HCT116 (cell line): ENCODE measurements around the gene CAVIN2. TPM values are rescaled to one million over a fixed set of nuclear protein-coding genes. Genes with fewer than 3 reads are reported as not detected.

Experiments used
- ATAC-seq: fragments of 200-7000 bp; cut with Tn5 transposase; 2 replicates; pipeline ENCODE4 v1.9.1; 2020; ENCODE audit warnings: mild to moderate bottlenecking, moderate library complexity
- BruUV-seq: library from RNA; stranded (reverse); fragments of 400-500 nt; replicated peaks from 2 replicates; lab custom pipeline; 2021; lab: Mats Ljungman, UMichigan
- CTCF ChIA-PET: fragments of 300-600 bp; sonication (Branson Sonifier 250); formaldehyde crosslinking; loops from one replicate; lab custom pipeline; 2021; ENCODE audit warnings: antibody characterized with exemption; lab: Charles Lee
- POLR2A ChIA-PET: fragments of 300-600, 350-600 bp; sonication (Branson Sonifier 250); formaldehyde crosslinking; loops from one replicate; lab custom pipeline; 2021; ENCODE audit warnings: antibody characterized with exemption; lab: Charles Lee
- RAD21 ChIA-PET, 2 experiments: fragments of 300-600 bp; sonication (Branson Sonifier 250); formaldehyde crosslinking; loops; one replicate each; lab custom pipeline; 2023; ENCODE audit warnings: low total read pairs in 2 of 2; ENCODE audit not compliant: uncharacterized antibody in 2 of 2, unreplicated experiment in 2 of 2, low non-redundant PET in 1 of 2; lab: Charles Lee
- DNase-seq: peaks from one replicate; pipeline ENCODE4 v3.0.0-alpha.2; 2010; ENCODE audit warnings: low read depth, low spot score
- H2AFZ ChIP-seq: fragments of 200-600 bp; shearing (Covaris generic), sonication (generic); 2 replicates; pipeline ENCODE4 v1.6.1; 2017; ENCODE audit warnings: low read depth, mixed run types, mixed read lengths, antibody characterized with exemption, low read length; ENCODE audit not compliant: poor library complexity, severe bottlenecking
- H3K27ac ChIP-seq: 2 replicates; pipeline ENCODE4 v1.5.1; 2012; ENCODE audit warnings: low read depth, low read length
- H3K27me3 ChIP-seq: fragments of 200-600 bp; sonication (generic); 2 replicates; pipeline ENCODE4 v1.6.1; 2016; ENCODE audit warnings: mixed run types, low read length, mixed read lengths; ENCODE audit not compliant: insufficient read depth
- H3K36me3 ChIP-seq, 2 experiments: fragments of 200-500 bp in 1 of 2; fragments of 200-600 bp in 1 of 2; sonication (Bioruptor generic) in 1 of 2; sonication (generic) in 1 of 2; 2 replicates each; pipeline versions ENCODE4 v1.5.1 to v1.6.1; 2014 to 2016; ENCODE audit warnings: low read length in 2 of 2, inconsistent platforms in 1 of 2, mixed read lengths in 1 of 2, mixed run types in 1 of 2; ENCODE audit not compliant: insufficient read depth in 2 of 2, control insufficient read depth in 1 of 2
- H3K4me1 ChIP-seq, 2 experiments: fragments of 200-600 bp in 1 of 2; sonication (generic) in 1 of 2; 2 replicates each; pipeline versions ENCODE4 v1.5.1 to v1.6.1; 2012 to 2017; ENCODE audit warnings: low read length in 2 of 2, inconsistent platforms in 1 of 2, mild to moderate bottlenecking in 1 of 2, mixed read lengths in 1 of 2, mixed run types in 1 of 2, moderate library complexity in 1 of 2; ENCODE audit not compliant: insufficient read depth in 2 of 2, control insufficient read depth in 1 of 2
- H3K4me2 ChIP-seq: fragments of 200-600 bp; sonication (generic); 2 replicates; pipeline ENCODE4 v1.6.1; 2017; ENCODE audit warnings: mixed run types, low read length, mixed read lengths
- H3K4me3 ChIP-seq, 2 experiments: fragments of 200-600 bp in 1 of 2; sonication (generic) in 1 of 2; replicated peaks in 1 of 2; 2 replicates each; pipeline ENCODE4 v1.5.1; 2011 to 2016; ENCODE audit warnings: low read length in 2 of 2, control low read depth in 1 of 2, low read depth in 1 of 2, mild to moderate bottlenecking in 1 of 2, mixed read lengths in 1 of 2, mixed run types in 1 of 2
- H3K79me2 ChIP-seq: fragments of 200-600 bp; sonication (generic); 2 replicates; pipeline ENCODE4 v1.6.1; 2017; ENCODE audit warnings: mild to moderate bottlenecking, mixed run types, low read length, moderate library complexity, mixed read lengths; ENCODE audit not compliant: insufficient read depth
- H3K9ac ChIP-seq: fragments of 200-600 bp; sonication (generic); 2 replicates; pipeline ENCODE4 v1.6.1; 2016; ENCODE audit warnings: low read length, mixed read lengths
- H3K9me2 ChIP-seq: fragments of 200-600 bp; sonication (generic), shearing (Covaris generic); 2 replicates; pipeline ENCODE4 v1.6.1; 2017; ENCODE audit warnings: mixed run types, mild to moderate bottlenecking, moderate library complexity; ENCODE audit not compliant: insufficient read depth
- H3K9me3 ChIP-seq, 2 experiments: fragments of 200-500 bp in 1 of 2; fragments of 200-600 bp in 1 of 2; sonication (Bioruptor generic) in 1 of 2; sonication (generic) in 1 of 2; 2 replicates each; pipeline ENCODE4 v1.6.1; 2014 to 2017; ENCODE audit warnings: low read length in 2 of 2, mixed read lengths in 2 of 2, inconsistent platforms in 1 of 2, low read depth in 1 of 2, mild to moderate bottlenecking in 1 of 2, mixed run types in 1 of 2, moderate library complexity in 1 of 2; ENCODE audit not compliant: control insufficient read depth in 1 of 2, insufficient read depth in 1 of 2
- H4K20me1 ChIP-seq: fragments of 200-600 bp; sonication (generic), shearing (Covaris generic); 2 replicates; pipeline ENCODE4 v1.6.1; 2017; ENCODE audit warnings: mixed run types, mild to moderate bottlenecking, moderate library complexity; ENCODE audit not compliant: insufficient read depth
- ATF3 ChIP-seq: IDR thresholded peaks from 2 replicates; pipeline ENCODE4 v1.6.1; 2012
- CBX3 ChIP-seq: IDR thresholded peaks from 2 replicates; pipeline ENCODE4 v1.6.1; 2012; ENCODE audit warnings: low read depth
- CTCF ChIP-seq, 3 experiments: fragments of 200-600 bp in 1 of 3; sonication (generic) in 1 of 3; IDR thresholded peaks in 2 of 3; conservative IDR thresholded peaks in 1 of 3; 2 replicates each; pipeline ENCODE4 v1.5.1; 2012 to 2017; ENCODE audit warnings: low read depth in 2 of 3, low read length in 2 of 3, antibody characterized with exemption in 1 of 3, borderline replicate concordance in 1 of 3, control low read depth in 1 of 3, mild to moderate bottlenecking in 1 of 3, mixed read lengths in 1 of 3, mixed run types in 1 of 3, moderate library complexity in 1 of 3; ENCODE audit not compliant: insufficient read depth in 1 of 3
- EZH2 ChIP-seq: fragments of 200-600 bp; sonication (generic); IDR thresholded peaks from 2 replicates; pipeline ENCODE4 v1.6.1; 2017; ENCODE audit warnings: antibody characterized with exemption, mixed run types
- JUND ChIP-seq: IDR thresholded peaks from 2 replicates; pipeline ENCODE4 v1.6.1; 2012
- POLR2AphosphoS5 ChIP-seq: IDR thresholded peaks from 2 replicates; pipeline ENCODE4 v1.6.1; 2011; ENCODE audit warnings: mild to moderate bottlenecking, low read depth, low read length, moderate library complexity
- RAD21 ChIP-seq: IDR thresholded peaks from 2 replicates; pipeline ENCODE4 v1.6.1; 2012; ENCODE audit warnings: low read depth, mild to moderate bottlenecking
- SP1 ChIP-seq: IDR thresholded peaks from 2 replicates; pipeline ENCODE4 v1.6.1; 2012; ENCODE audit warnings: low read depth
- SRF ChIP-seq: IDR thresholded peaks from 2 replicates; pipeline ENCODE4 v1.6.1; 2012; ENCODE audit warnings: low read depth
- TCF7L2 ChIP-seq: IDR thresholded peaks from 2 replicates; pipeline ENCODE4 v1.7.0; 2011; ENCODE audit warnings: borderline replicate concordance, inconsistent platforms; ENCODE audit not compliant: insufficient read depth, insufficient read length; ENCODE audit errors: extremely low read depth
- YY1 ChIP-seq: IDR thresholded peaks from 2 replicates; pipeline ENCODE4 v1.6.1; 2011; ENCODE audit warnings: low read length, low read depth, moderate library complexity, mild to moderate bottlenecking; ENCODE audit not compliant: insufficient replicate concordance; ENCODE audit errors: extremely low read depth
- intact Hi-C: fragments of 100-400 bp; cut with micrococcal nuclease; formaldehyde crosslinking; loops from 2 replicates; pipeline ENCODE4 v1.10.0; 2022
- total RNA-seq: library from RNA; stranded (reverse); gene quantifications from one replicate; pipeline ENCODE4 v1.2.1, GENCODE V29; 2021; ENCODE audit not compliant: unreplicated experiment

Gene CAVIN2
- total RNA-seq, 1 experiment from 2014 or later: 0.27 TPM

GRCh38 chr2:191869781-191870180, 22.9 kb upstream of the CAVIN2 start:
- Histone ChIP-seq H3K4me2 (no peak overlapping the region), H3K27me3 (no peaks in the 10 kb centered on the region), H3K4me3 (no peak overlapping the region), H3K9me3 (no peaks in the 10 kb centered on the region), H3K9me2 (no peaks in the 10 kb centered on the region), H2AFZ (peak overlapping the region; percentile 92), H3K36me3 (no peaks in the 10 kb centered on the region), H3K9ac (no peak overlapping the region), H3K79me2 (no peaks in the 10 kb centered on the region), H3K27ac (no peak overlapping the region), H4K20me1 (no peaks in the 10 kb centered on the region), H3K4me1 (peaks cover 31 to 39% of the 10 kb centered on the region in 2 experiments)
- TF ChIP-seq JUND (no peak), RAD21 (peak; percentile 36; the same call in 1 of the 2 replicates)
- ATAC-seq (no peak), DNase-seq (no peak)
- CTCF ChIA-PET: interaction anchor here (1.0 to 4.7 kb wide), 15 partner anchors 8 to 430 kb away, joined by 3 to 130 read pairs (median 4); partner anchors contain the start of gene CAVIN2
- intact Hi-C loops: loop anchor here (1.0 kb wide), 1 partner anchor 293 kb away; no protein-coding TSS in a partner anchor
- RAD21 ChIA-PET: interaction anchor here (1.6 to 2.7 kb wide), 3 partner anchors 58 to 293 kb away, joined by 8 to 28 read pairs (median 17); no protein-coding TSS in a partner anchor
- no TSS peak for BruUV-seq
- POLR2A ChIA-PET: interaction anchor here (0.9 to 1.1 kb wide), 2 partner anchors 13 to 293 kb away, joined by 3 to 4 read pairs; no protein-coding TSS in a partner anchor

GRCh38 chr2:191869178-191869577, 22.3 kb upstream of the CAVIN2 start:
- Histone ChIP-seq H3K9me2 (no peaks in the 10 kb centered on the region), H3K4me2 (peak overlapping the region; percentile 31; the same call in 1 of the 2 replicates), H2AFZ (peak overlapping the region; percentile 92), H3K27ac (no peak overlapping the region), H3K79me2 (no peaks in the 10 kb centered on the region), H3K4me1 (peaks cover 36 to 45% of the 10 kb centered on the region in 2 experiments), H4K20me1 (no peaks in the 10 kb centered on the region), H3K36me3 (no peaks in the 10 kb centered on the region), H3K9ac (no peak overlapping the region), H3K9me3 (no peaks in the 10 kb centered on the region), H3K27me3 (no peaks in the 10 kb centered on the region), H3K4me3 (no peak overlapping the region)
- ChIA-PET CTCF (interaction anchor here (0.8 to 4.7 kb wide), 18 partner anchors 9 to 430 kb away, joined by 3 to 130 read pairs (median 4); partner anchors contain the start of gene CAVIN2), RAD21 (interaction anchor here (1.4 to 2.7 kb wide), 4 partner anchors 57 to 293 kb away, joined by 3 to 28 read pairs (median 12); no protein-coding TSS in a partner anchor), POLR2A (interaction anchor here (0.9 to 1.1 kb wide), 2 partner anchors 13 to 293 kb away, joined by 3 to 4 read pairs; no protein-coding TSS in a partner anchor)
- no TSS peak for BruUV-seq
- peak; percentile 57 for DNase-seq
- peak; percentile 67 for ATAC-seq
- no peak for TF ChIP-seq POLR2AphosphoS5
- TF ChIP-seq RAD21: peak; percentile 79
- no peak for TF ChIP-seq TCF7L2
- peak; percentile 64 to 75 (median 66) for TF ChIP-seq CTCF (IDR thresholded peaks at IDR 0.05 in 2 of 3, conservative IDR thresholded peaks at IDR 0.05 in 1 of 3; ENCODE audit: borderline replicate concordance in 1 of 3, insufficient read depth in 1 of 3, low read depth in 2 of 3, low read length in 2 of 3)
- peak; percentile 31; the same call in 1 of the 2 replicates for TF ChIP-seq CBX3
- no peak for TF ChIP-seq ATF3
- no peak for TF ChIP-seq EZH2
- TF ChIP-seq YY1: no peak
- no peak for TF ChIP-seq SRF
- TF ChIP-seq JUND: no peak
- no peak for TF ChIP-seq SP1
- intact Hi-C loops: loop anchor here (1.0 kb wide), 1 partner anchor 293 kb away; no protein-coding TSS in a partner anchor
